SU-DHL-6 (cell line): Measurements from ENCODE around the gene KIAA1210.

Experiments used
- EZH2phosphoT487 ChIP-seq: fragments of 200-600 bp; sonication (generic), shearing (Covaris generic); conservative IDR thresholded peaks from 2 replicates; pipeline ENCODE4 v1.6.1; 2018; ENCODE audit warnings: mild to moderate bottlenecking, antibody characterized with exemption, low read length, moderate library complexity, mixed read lengths
- TF ChIP-seq, protein P1 (sequence below): fragments of 200-600 bp; sonication (generic); IDR thresholded peaks from one replicate; pipeline ENCODE4 v1.5.1; 2017; ENCODE audit warnings: antibody characterized with exemption, mild to moderate bottlenecking, low read length, moderate library complexity; ENCODE audit not compliant: insufficient read depth, poor library complexity, severe bottlenecking

DNA sequence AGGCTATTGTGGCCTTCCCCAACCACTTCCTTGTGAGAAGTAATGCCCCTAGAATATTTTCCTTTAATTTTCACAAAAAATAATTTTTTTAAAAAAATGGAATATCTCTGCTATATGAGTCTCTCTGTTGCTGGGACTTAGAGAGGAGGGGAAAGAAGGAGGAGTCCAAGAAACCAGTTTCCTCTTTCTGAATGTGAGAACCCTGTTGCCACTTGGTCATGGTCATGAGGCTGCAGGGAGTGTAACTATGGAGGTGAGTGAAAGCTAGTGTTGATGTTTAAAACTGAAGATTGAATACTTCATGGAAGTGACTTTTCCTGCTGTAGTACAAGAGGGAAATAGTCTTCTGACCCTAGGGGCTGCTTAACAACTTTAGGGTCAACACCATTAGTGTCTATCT is 20.4 kb downstream of the KIAA1210 start:
- TF ChIP-seq, protein P1, sequence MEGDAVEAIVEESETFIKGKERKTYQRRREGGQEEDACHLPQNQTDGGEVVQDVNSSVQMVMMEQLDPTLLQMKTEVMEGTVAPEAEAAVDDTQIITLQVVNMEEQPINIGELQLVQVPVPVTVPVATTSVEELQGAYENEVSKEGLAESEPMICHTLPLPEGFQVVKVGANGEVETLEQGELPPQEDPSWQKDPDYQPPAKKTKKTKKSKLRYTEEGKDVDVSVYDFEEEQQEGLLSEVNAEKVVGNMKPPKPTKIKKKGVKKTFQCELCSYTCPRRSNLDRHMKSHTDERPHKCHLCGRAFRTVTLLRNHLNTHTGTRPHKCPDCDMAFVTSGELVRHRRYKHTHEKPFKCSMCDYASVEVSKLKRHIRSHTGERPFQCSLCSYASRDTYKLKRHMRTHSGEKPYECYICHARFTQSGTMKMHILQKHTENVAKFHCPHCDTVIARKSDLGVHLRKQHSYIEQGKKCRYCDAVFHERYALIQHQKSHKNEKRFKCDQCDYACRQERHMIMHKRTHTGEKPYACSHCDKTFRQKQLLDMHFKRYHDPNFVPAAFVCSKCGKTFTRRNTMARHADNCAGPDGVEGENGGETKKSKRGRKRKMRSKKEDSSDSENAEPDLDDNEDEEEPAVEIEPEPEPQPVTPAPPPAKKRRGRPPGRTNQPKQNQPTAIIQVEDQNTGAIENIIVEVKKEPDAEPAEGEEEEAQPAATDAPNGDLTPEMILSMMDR, result no peak
- no peak for TF ChIP-seq EZH2phosphoT487
